HG03469 (cell line): Measurements from ENCODE around the gene RNF40.

ENCODE experiments used
- ATAC-seq: cut with Tn5 transposase; IDR thresholded peaks from one replicate; pipeline ENCODE4 v1.9.1; 2021; ENCODE audit warnings: mild to moderate bottlenecking, moderate library complexity, moderate number of reproducible peaks; ENCODE audit not compliant: unreplicated experiment

The RNF40 gene

DNA sequence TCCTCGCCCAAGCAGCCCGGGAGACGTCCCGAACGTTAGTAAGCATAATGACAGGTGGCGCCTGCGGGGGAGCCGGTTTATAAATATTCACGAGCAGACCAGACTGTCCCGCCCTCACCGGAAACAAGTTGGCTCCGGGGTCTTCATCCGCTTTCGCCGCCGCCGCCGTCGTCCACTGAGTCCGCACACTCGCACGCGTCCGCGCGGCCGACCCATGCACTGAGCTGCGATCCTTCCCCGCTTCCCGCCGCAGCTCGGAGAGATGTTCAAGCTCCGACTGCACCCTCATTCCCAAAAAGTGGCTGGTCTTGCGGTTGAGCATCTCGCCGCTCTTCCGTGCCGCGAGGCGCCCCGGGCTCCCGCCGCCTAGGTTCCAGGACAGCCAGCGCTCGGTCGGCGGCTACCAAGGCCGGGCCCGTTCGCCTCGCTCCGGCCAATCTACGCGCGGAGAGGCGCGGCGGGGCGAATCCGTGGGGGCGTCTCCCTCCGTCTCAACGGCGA is 645 bp upstream of the RNF40 start:
- ATAC-seq: peak; percentile 6

GRCh38 chr16:30762991-30763725 is 1.0 kb downstream of the RNF40 start:
- ATAC-seq: no peak

GRCh38 chr16:30764086-30764485 is 2.0 kb downstream of the RNF40 start:
- ATAC-seq: no peak

DNA sequence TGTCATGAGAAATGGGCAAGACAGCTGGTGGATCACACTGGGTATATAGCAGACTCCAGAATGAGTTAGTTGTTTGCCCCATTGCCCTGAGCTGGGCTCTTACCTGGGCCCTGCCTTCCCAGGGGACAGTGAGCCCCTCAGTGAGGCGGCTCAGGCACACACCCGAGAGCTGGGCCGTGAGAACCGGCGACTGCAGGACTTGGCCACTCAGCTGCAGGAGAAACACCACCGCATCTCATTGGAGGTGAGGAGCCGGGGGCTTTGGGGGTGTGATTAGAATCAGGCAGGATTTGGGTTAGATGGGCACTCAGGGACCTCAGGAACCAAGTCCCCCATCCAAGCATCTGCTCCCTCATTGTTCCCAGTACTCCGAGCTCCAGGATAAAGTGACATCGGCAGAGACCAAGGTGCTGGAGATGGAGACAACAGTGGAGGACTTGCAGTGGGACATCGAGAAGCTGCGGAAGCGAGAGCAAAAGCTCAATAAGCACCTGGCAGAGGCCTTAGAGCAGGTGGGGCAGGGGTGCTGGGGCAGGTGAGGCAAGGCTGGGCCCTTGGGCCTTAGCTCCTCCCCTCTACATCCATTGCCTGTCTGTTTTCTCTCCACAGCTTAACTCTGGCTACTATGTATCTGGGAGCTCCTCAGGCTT is 2.8 kb downstream of the RNF40 start:
- no peak for ATAC-seq

GRCh38 chr16:30766206-30766932 is 4.2 kb downstream of the RNF40 start:
- no peak for ATAC-seq

GRCh38 chr16:30766933-30767284 is 4.8 kb downstream of the RNF40 start:
- no peak for ATAC-seq

DNA sequence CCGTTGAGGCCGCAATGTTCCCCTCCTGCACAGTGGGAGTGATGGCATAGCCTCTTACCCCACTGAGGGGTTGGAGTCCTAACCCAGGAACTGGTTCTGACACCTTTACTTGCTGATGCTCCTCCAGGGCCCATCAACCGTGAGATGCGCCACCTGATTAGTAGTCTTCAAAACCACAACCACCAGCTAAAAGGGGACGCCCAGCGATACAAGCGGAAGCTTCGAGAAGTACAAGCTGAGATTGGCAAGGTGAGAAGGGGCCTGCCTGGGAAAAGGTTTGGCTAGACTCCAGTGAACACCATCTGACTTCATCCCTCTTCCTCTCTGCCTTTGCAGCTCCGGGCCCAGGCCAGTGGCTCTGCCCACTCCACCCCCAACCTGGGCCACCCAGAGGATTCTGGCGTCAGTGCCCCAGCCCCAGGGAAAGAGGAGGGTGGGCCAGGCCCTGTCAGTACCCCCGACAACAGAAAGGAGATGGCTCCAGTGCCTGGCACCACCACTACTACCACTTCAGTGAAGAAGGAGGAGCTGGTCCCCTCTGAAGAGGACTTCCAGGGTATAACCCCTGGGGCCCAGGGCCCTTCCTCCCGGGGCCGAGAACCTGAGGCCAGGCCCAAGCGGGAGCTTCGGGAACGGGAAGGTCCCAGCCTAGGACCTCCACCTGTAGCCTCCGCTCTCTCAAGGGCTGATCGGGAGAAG is 5.8 kb downstream of the RNF40 start:
- no peak for ATAC-seq

DNA sequence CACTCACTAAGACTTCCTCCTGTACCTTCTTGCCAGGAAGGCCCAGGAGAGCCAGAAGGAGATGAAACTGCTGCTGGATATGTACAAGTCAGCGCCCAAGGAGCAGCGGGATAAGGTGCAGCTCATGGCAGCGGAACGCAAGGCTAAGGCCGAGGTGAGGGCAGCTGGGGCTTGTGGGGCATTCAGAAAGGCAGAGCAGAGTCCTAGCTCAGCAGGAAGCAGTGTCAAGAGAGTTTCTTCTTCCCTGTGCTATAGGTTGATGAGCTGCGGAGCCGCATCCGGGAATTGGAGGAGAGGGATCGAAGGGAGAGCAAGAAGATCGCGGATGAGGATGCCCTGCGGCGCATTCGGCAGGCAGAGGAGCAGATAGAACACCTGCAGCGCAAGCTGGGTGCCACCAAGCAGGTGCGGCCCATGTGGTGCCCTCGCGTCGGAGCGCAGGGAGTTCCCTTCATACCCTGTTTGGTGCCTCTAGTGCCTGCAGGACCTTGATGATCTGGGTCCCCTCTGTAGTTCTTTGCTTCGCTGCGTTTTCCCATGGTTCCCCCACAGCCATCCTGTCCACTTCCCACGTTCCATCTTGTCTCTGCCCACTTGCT is 6.6 kb downstream of the RNF40 start:
- ATAC-seq: no peak

DNA sequence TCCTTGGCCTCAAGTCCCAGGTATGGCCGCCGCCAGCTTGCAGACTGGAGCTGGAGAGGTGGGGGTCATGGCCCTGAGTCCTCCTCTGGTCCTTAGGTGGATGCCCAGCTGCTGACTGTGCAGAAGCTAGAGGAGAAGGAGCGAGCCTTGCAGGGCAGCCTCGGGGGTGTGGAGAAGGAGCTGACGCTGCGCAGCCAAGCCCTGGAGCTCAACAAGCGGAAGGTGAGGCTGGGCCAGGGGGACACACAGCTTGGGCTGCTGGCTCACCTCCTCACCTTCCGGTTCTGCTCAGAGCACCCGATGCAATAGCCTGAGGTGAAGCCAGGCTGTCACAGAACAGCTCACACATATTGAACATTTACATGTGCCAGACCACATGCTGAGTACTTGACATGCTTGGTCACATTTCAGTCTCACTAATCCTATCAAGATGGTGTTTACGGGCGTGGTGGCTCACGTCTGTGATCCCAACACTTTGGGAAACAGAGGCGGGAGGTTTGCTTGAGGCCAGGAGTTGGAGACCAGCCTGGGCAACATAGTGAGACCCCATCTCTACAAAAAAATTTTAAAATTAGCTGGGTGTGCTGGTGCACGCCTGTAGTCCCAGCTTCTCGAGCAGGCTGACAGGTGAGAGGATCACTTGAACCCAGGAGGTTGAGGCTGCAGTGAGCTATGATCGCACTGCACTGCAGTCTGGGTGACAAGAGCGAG is 7.4 kb downstream of the RNF40 start:
- no peak for ATAC-seq

DNA sequence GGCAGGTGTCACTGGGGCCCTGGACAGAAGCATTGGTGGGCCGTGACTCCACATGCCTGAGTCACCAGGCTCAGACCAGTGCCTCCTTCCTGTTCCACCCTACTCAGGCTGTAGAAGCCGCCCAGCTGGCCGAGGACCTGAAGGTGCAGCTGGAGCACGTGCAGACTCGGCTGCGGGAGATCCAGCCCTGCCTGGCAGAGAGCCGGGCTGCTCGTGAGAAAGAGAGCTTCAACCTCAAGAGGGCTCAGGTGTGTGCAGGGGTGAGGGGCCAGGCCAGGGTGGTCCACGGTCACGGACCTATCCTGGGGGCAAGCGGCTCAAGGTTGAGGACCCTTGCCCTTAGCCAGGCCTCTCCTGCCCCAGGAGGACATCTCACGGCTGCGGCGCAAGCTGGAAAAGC is 9.6 kb downstream of the RNF40 start:
- no peak for ATAC-seq

DNA sequence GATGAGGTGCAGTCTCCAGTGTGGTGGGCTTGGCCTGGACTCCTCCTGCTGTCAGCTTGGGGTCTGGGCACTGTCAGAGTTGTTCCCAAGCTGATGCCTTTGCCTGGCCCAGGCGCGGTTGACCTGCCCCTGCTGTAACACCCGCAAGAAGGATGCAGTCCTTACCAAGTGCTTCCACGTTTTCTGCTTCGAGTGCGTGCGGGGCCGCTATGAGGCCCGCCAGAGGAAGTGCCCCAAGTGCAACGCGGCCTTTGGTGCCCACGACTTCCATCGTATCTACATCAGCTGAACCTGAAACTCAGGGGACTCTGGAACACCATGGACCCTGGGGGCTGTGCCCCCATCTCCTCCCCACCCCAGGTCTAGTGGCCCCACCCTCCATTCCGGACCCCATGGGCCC is 11.7 kb downstream of the RNF40 start:
- ATAC-seq: no peak

DNA sequence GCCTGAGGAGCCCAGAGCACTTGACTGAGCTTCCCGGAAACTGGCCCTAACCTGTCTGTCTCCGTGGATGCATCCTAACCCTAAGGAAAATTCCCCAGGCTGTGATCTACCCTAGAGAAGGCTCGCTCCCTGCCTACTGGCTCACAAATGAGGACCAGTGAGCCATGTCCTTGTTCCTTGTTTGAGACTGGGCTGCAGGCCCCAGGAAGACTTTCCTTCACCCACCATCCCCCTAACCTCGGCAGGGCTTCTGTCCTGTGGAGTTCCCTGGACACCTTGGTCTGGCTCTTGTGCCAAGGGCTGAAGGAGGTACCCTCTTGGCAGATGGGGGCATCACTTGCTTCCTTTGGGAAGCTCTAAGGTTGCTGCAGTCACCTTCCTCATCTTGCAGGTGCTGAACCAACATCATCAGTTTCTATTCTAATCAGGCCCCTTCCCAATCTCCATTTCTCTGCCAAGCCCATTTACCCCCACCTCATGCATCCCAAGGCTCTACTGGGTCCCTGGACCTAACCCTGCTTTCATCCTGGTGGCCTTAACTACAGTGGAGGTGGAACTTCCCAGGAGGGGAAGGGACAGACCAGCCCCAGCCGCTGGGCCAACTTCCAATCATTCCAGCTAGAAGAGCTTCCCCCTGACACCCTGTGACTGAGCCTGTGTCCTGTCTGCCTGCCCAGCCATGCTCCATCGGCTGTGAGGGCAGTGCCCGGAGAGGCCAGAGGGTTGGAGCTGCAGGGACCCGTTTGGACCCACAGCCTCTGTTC is 12.4 kb downstream of the RNF40 start:
- ATAC-seq: no peak

- no peak for ATAC-seq
Observed at GRCh38 chr16:30775131-30775391, 12.9 kb downstream of the RNF40 start.

- ATAC-seq: no peak
Observed at GRCh38 chr16:30775392-30776188, 13.5 kb downstream of the RNF40 start.

DNA sequence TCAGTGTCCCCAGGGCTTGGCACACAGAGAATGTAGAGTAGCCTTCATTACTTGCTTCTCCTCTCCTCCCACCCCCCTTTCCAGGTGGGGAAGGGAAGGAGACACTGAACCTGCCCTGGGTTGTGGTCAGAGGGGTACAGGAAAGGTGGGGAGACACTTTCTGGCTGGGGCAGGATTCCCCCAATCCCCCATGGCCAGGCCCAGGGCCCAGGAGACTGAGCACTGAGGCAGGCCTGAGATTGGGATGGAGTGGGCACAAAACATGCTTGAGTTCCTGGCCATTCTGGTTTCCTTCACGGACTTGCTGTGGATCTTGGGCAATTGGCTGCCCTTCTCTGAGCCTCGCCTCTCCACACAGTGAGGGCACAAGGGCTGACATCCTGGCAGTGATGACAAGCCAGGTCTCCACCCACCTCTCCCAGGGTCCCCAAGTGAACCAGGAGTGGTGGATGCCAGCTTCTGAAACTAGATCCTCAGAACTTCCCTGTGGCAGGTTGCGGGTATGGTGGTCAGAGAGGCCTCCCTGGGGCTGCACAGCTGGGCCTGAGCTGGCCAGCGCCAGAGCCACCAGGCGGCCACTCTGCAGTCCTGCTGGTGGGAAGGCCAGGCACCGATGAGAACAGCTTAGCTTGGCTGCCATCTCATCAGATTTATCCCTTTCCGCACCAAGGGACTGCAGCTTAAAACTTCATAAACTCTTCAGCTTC is 15.6 kb downstream of the RNF40 start:
- ATAC-seq: no peak

DNA sequence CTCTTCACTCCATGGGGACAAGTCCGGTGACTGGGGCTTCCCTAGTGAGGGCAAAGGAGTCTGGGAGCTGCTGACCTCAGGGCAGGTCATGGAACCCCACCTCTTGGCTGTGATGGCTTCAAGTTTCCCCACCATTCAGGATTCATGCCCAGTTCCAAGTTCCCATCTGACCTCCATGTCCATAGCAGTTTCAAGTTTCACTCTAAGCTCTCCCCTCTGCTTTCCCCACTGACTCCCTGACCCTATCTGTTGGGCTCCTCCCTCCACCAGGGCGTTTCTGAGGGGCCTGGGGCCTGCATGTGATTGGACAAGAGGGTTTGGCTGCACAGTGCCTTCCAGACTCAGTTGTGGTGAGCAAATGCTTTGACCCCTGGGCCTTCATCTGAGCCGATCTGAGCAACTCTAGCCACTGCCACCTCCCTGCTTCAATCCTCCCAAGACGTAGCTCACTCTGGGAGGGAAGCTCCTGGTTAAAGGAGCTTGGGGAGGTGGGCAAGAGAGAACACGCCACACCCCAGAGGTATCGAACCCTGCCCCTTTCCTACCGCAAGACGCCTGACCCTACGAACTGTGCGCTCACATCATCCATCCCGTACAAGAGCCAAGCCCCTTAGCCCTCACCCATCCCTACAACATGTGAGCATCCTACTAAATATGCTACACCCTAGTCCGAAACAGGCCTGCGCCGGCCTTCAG is 16.6 kb downstream of the RNF40 start:
- ATAC-seq: no peak

GRCh38 chr16:30779596-30779995 is 17.5 kb downstream of the RNF40 start:
- ATAC-seq: no peak

- ATAC-seq: no peak
Observed at GRCh38 chr16:30780021-30780420, 17.9 kb downstream of the RNF40 start.
